Right lobe of liver (tissue), 6 donors: Measurements from ENCODE around the gene BEND7. TPM values are rescaled to one million over a fixed set of nuclear protein-coding genes. Genes with fewer than 3 reads are reported as not detected.

Source experiments
- ATAC-seq, 4 donors: fragments of 200-7000 bp; cut with Tn5 transposase; one replicate each; pipeline ENCODE4 v1.9.1; 2020; ENCODE audit warnings: mild to moderate bottlenecking in 4 of 4, moderate library complexity in 4 of 4
- DNase-seq, 3 donors: peaks; one replicate each; pipeline ENCODE4 v3.0.0-alpha.2; 2020
- H3K27ac ChIP-seq, 3 donors: fragments of 200-600 bp; one replicate each; pipeline ENCODE4 v1.8.0; 2022
- H3K27me3 ChIP-seq, 2 donors: fragments of 200-600 bp; one replicate each; pipeline ENCODE4 v1.8.0; 2022
- H3K36me3 ChIP-seq, 4 donors: fragments of 200-600 bp; sonication (generic) in 1 of 4; one replicate each; pipeline versions ENCODE4 v1.5.1 to v1.8.0; 2017 to 2022; ENCODE audit warnings: control low read depth in 1 of 4
- H3K4me1 ChIP-seq, 4 donors: fragments of 200-600 bp; sonication (generic) in 1 of 4; one replicate each; pipeline versions ENCODE4 v1.5.1 to v1.8.0; 2017 to 2022; ENCODE audit warnings: control low read depth in 1 of 4
- H3K4me3 ChIP-seq, 3 donors: fragments of 200-600 bp; one replicate each; pipeline ENCODE4 v1.8.0; 2022
- H3K9me3 ChIP-seq, 4 donors: fragments of 200-600 bp; sonication (generic) in 1 of 4; one replicate each; pipeline versions ENCODE4 v1.5.1 to v1.8.0; 2017 to 2022; ENCODE audit warnings: control low read depth in 1 of 4
- CTCF ChIP-seq, 4 donors: fragments of 200-600 bp in 3 of 4; fragments of 450-650 bp in 1 of 4; IDR thresholded peaks; one replicate each; pipeline versions ENCODE4 v1.5.1 to v1.8.0; 2016 to 2022; ENCODE audit warnings: antibody characterized with exemption in 4 of 4, mild to moderate bottlenecking in 2 of 4
- POLR2A ChIP-seq: fragments of 450-650 bp; IDR thresholded peaks from one replicate; pipeline ENCODE4 v1.6.1; 2017; ENCODE audit warnings: antibody characterized with exemption, mild to moderate bottlenecking
- WGBS: methylation state at CpG from one replicate; pipeline ENCODE4 v1.1.6; 2018; ENCODE audit warnings: low coverage, low lambda C conversion rate; ENCODE audit not compliant: insufficient coverage; ENCODE audit errors: missing lambda C conversion rate; 5-methylcytosine and 5-hydroxymethylcytosine counted together
- intact Hi-C, 2 donors: fragments of 100-400 bp; cut with DNase I; formaldehyde crosslinking; loops; one replicate each; pipeline versions ENCODE4 v1.11.2 to v1.14.1; 2022
- total RNA-seq, 6 experiments: library from RNA; depleted of rRNA in 2 of 6; stranded (reverse); fragments of >200 nt in 2 of 6; fragmentation: NEBNext Ultra II Directional in 3 of 6; extraction: Animal tissue kit (Norgen Biotek cat#: 25700) in 3 of 6; gene quantifications; one replicate each; pipeline versions ENCODE4 v1.1.0 to v1.2.4, GENCODE V29; 2016 to 2023
- donor health status: DM: no; HTN: yes; CAD: no.
- donor health status: DM: no; HTN: no; CAD: no.
- donor health status: DM: no; HTN: no; CAD: no.
- donor health status: DM: no; HTN: yes; CAD: no.
- donor health status: DM: no; HTN: yes; CAD: no.

The BEND7 gene
- total RNA-seq, 6 experiments from 2014 or later: 14.5 to 21.5 (median 15.6) TPM

GRCh38 chr10:13490503-13490902 lies 38.3 kb downstream of the BEND7 start:
- Histone ChIP-seq H3K27ac (no peak overlapping the region), H3K4me1 (no peaks in the 10 kb centered on the region), H3K36me3 (no peaks in the 10 kb centered on the region), H3K4me3 (no peak overlapping the region), H3K27me3 (no peaks in the 10 kb centered on the region), H3K9me3 (no peaks in the 10 kb centered on the region)
- DNase-seq: no peak
- intact Hi-C loops: no loop called here
- 81% methylated on average over 5 of the region's 5 CpGs for WGBS
- no peak for ATAC-seq
- no peak for TF ChIP-seq POLR2A
- no peak for TF ChIP-seq CTCF (IDR thresholded peaks at IDR 0.05)

- WGBS: 98% methylated on average over 7 of the region's 7 CpGs
- ATAC-seq: no peak
- TF ChIP-seq CTCF (IDR thresholded peaks at IDR 0.05): no peak
Observed at GRCh38 chr10:13489035-13489599, 39.7 kb downstream of the BEND7 start.

GRCh38 chr10:13485623-13486022 lies 43.2 kb downstream of the BEND7 start:
- no peaks in the 10 kb centered on the region for H3K36me3 ChIP-seq
- H3K4me1 ChIP-seq: no peaks in the 10 kb centered on the region
- intact Hi-C loops: no loop called here
- H3K9me3 ChIP-seq: no peaks in the 10 kb centered on the region
- H3K4me3 ChIP-seq: no peak overlapping the region
- TF ChIP-seq CTCF (IDR thresholded peaks at IDR 0.05) (peak in 3 of 4 donors; percentile 18 to 32 (median 26)), POLR2A (no peak)
- DNase-seq (no peak), ATAC-seq (no peak)
- H3K27me3 ChIP-seq: no peaks in the 10 kb centered on the region
- H3K27ac ChIP-seq: no peak overlapping the region
- 77% methylated on average over 1 of the region's 1 CpG for WGBS

More at GRCh38 chr10:13489035-13489599, 39.7 kb downstream of the BEND7 start:
- H3K4me3 ChIP-seq: no peak overlapping the region
- H3K27ac ChIP-seq: no peak overlapping the region
- no peaks in the 10 kb centered on the region for H3K9me3 ChIP-seq
- no peaks in the 10 kb centered on the region for H3K4me1 ChIP-seq
- intact Hi-C loops: no loop called here
- no peak for DNase-seq
- H3K27me3 ChIP-seq: no peaks in the 10 kb centered on the region
- H3K36me3 ChIP-seq: no peaks in the 10 kb centered on the region

GRCh38 chr10:13483951-13484350 lies 44.9 kb downstream of the BEND7 start:
- WGBS: 75% methylated on average over 7 of the region's 9 CpGs
- TF ChIP-seq POLR2A (no peak), CTCF (IDR thresholded peaks at IDR 0.05) (no peak)
- no peaks in the 10 kb centered on the region for H3K4me1 ChIP-seq
- no peak overlapping the region for H3K4me3 ChIP-seq
- no peaks in the 10 kb centered on the region for H3K36me3 ChIP-seq
- DNase-seq: no peak
- ATAC-seq: no peak
- no peaks in the 10 kb centered on the region for H3K9me3 ChIP-seq
- intact Hi-C loops: no loop called here
- H3K27me3 ChIP-seq: no peaks in the 10 kb centered on the region
- no peak overlapping the region for H3K27ac ChIP-seq

- Histone ChIP-seq H3K9me3 (no peaks in the 10 kb centered on the region), H3K27me3 (no peaks in the 10 kb centered on the region), H3K4me3 (no peak overlapping the region), H3K36me3 (no peaks in the 10 kb centered on the region), H3K27ac (no peak overlapping the region), H3K4me1 (no peaks in the 10 kb centered on the region)
- DNase-seq: no peak
- WGBS: 86% methylated on average over 3 of the region's 3 CpGs
- intact Hi-C loops: no loop called here
- TF ChIP-seq CTCF (IDR thresholded peaks at IDR 0.05) (no peak), POLR2A (no peak)
- ATAC-seq: no peak
Observed at GRCh38 chr10:13483073-13483472, 45.7 kb downstream of the BEND7 start.
